GM21717 (cell line): ENCODE results near the gene NLRP3.
"Not testable (repeated sequence)": the region's sequence is repeated elsewhere in the genome, so short reads cannot be mapped to it uniquely, and the experiment has no call there.

Experiments
- ATAC-seq: cut with Tn5 transposase; IDR thresholded peaks from one replicate; pipeline ENCODE4 v1.9.1; 2021; ENCODE audit warnings: mild to moderate bottlenecking, moderate library complexity; ENCODE audit not compliant: unreplicated experiment

NLRP3 gene

DNA sequence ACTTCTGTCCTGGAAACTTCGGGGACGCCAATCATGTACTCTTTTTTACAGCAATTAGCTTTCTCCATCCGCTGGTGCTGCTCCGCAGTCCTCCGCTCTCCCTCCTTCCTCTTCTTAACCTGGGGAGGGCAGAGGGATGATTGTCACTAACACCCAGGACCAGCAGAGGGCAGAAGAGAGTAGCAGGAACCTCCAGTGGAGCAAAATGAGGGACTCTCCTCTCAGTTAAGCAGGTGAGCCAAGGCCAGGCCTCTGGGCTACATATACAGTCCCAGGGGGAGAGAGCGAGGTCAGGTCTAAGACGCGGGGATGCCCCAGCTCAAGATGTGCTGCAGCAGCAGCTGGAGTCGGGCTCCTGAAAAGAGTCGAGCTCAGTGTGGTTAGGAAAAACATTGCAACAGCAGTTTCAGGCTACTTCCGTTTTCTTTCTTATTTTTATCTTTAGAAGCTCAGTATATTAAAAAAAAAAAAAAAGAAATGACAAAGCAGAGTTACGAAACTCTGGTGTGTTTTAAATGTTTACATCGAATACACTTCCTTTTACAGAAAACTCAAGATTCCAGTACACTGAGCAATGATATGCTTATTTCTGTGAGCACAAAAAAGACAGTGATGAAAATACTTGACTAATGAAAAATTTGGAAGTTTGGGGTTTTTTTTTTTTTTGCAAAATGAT is 25.7 kb upstream of the NLRP3 start:
- ATAC-seq = peak; percentile 100

DNA sequence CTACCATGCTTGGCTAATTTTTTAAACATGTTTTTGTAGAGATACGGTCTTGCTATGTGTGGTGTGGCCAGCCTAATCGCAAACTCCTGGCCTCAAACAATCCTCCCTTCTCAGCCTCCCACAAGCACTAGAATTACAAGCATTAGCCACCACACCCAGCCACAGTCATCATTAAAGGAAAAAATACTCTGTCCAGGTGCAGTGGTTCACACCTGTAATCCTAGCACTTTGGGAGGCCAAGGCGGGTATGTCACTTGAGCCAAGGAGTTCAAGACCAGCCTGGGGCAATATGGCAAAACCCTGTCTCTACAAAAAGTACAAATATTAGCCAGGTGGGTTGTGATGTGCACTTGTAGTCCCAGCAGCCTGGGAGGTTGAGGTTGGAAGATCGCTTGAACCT is 25.0 kb upstream of the NLRP3 start:
- no peak for ATAC-seq

DNA sequence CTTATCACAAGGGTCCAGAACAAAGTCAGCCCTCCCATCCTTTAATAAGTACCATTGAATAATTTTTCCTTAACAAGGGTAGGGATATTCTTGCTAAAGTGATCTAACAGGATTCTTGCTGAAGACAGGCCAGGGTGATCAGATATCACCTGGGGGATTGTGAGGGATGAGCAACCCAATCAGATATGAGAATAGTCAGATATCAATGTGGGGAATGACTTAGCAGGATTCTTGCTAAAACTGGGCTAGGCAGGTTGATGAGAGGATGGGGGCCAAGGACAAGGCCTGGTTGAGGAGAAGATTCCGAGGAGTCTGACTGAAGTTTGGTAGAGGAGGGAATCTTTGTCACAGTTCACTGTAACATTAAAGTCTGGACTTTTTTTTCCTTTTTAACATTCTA is 23.9 kb upstream of the NLRP3 start:
- ATAC-seq = no peak

DNA sequence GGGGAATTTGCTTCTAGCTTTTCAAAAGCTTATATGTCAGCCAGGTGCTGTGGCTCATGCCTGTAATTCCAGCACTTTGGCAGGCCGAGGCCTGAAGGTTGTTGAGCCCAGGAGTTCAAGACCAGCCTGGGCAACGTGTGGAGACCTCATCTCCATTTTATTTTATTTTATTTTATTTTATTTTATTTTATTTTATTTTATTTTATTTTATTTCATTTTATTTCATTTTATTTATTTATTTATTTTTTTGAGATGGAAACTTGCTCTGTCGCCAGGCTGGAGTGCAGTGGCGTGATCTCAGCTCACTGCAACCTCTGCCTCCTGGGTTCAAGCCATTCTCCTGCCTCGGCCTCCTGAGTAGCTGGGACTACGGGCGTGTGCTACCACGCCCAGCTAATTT is 20.9 kb upstream of the NLRP3 start:
- ATAC-seq = not testable (repeated sequence)

DNA sequence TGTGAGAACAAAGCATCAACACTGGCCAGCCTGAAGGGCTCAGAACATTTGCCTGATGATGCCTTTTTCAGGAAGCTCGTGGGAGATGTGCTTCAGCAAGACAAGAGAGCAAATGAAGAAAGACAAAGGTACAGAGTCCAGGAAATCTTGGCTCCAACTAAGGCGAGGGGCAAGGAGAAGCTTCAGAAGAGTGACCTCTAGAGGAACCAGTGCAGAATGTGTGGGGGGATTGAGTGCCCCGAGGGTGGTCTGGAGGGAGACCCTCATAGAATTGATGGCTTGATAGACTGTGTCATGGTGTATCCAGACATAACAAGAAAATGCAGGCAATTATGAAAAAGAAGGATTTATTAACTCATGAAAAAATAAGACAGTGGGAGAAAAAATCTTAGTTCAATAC is 15.3 kb upstream of the NLRP3 start:
- no peak for ATAC-seq

DNA sequence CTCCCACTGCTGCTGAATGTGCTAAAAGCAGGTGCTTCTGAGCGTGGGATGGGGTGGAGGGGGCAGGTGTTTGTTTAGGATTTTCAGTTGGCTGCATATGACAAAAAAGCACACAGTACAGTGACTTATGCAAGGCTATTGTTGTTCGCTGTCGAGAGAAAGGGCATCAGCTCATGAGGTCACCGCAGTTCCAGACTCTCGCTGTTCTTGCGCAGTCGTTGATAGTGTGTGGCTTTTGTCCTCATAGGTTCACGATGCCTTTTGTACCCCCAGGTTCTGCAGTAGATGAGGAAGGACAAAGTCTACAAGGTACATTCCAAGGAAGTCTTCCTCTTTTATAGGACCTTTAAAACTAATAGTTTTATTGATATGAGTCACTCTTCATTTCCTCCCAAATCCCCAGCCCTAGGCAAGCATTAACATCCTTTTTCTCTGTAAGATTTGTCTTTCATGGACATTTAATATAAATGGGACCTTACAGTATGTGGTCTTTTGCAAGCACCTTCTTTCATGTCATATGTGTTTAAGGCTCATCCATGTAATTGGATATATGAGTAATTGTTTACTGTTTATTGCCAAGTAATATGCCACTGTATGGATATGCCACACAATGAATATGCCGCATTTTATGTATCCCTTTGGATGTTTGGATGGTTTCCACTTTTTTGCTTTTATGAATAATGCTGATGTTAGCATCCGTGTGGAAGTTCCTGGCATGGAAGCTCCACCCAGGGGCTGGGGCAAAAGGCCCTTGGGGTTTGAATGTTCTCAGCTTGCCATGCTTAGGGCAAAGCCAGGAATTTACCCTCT is 14.5 kb upstream of the NLRP3 start:
- ATAC-seq = no peak

DNA sequence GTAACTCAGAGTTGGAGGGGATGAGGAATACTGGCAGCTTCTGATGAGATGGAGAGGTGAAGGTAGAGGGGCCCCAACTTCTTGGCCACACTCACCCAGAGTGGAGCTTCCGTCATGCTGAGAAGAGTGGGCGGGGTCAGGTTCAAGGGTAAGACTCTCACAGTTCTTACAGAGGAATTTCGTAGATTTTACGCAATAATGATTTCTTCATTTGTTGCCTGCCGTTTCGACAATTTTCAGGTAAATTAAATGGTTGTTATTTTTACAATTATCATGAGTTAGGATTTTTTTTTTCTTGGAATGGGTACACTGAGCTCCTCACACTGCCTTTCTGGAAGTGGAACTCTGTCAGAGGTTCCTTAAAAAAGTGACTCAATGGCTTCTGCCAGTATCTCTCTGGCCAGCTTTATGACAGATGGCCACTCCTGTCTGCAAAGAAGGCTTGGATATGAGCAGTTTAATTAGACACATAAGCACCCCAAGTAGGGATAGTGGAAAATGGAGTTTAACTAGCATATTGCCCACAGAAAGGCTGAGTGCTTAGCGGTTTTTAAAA is 13.8 kb upstream of the NLRP3 start:
- ATAC-seq = no peak

DNA sequence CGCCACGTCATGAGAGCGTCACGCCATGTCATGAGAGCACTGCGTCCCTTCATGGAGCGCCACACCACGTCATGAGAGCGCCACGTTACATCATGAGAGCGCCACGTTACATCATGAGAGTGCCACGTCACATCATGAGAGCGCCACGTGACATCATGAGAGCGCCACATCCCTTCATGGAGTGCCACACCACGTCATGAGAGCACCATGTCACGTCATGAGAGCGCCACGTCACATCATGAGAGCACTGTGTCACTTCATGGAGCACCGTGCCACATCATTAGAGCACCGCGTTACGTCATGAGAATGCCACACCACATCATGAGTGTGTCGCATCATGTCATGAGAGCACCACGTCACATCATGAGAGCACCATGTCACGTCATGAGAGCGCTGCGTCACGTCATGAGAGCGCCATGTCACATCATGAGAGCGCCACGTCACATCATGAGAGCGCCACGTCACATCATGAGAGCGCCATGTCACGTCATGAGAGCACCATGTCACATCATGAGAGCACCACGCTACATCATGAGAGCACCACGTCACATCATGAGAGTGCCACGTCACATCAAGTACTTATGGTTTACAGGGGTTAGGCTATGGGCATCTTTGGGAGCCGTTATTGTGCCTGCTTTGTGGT is 9.8 kb upstream of the NLRP3 start:
- ATAC-seq = no peak

DNA sequence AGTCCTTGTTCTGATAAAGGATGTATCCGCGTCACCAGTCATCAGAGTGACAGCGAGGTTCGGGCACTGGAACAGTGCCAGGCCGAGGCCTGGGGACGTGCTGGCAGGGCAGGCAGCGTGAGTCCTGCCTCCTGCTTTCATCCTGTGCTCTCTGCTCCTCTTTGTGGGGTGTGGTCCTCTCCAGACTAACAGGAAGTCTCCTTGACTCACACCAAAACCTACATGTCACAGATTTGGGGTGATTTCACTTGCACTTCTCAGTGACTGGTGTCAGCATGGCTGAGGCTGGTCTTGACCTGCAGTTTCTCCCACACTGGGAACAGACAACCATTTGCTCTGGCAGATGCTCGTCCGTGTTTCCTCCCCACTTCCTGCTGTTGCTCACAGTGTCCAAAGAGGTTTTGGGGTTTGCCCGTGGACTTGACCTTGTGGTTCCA is 8.8 kb upstream of the NLRP3 start:
- peak; percentile 84 for ATAC-seq

DNA sequence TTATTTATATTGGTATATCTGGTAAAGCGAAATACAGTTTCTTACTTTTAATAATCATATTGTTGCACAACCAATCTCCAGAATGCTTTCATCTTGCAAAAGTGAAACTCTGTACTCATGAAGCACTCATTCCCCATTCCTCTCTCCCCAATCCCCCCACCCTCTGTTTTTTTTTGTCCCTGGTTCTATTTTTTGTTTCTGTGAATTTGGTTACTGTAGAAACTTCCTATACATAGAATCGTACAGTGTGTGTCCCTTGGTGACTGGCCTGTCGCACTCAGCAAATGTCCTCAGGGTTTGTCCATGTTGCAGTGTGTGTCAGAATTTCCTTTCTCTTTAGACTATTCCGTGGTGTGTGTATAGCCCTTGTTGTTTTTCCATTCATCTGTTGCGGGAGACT is 7.9 kb upstream of the NLRP3 start:
- ATAC-seq = no peak

DNA sequence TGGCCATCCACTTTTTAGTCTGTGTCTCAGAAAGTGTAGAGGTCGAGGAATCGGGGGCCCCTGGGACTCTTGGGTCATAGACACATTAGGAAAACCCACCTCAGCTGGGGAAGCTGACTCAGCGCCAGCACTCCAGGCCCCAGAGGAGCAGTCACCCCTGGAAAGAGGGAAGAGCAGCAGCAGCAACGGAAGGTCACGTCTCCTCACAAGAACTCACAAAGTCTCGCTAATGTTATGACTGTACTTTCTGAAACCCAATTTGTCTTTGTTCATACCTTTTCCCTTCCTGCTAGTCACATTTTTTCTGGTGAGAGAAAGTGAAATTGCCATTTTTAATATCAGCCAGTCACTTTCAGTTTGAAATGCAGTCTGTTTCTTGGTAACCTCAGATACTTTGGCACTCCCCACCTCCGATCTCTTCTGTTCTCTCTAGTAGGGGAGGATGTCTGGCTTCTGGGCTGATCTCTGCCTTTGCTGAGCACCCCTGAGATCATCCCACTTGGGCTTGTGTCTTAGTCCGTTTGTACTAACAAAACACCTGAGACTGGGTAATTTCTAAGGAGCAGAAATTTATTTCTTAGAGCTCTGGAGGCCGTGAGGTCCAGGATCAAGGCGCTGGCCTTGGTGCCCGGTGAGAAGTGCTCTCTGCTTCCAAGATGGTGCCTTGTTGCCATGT is 6.0 kb upstream of the NLRP3 start:
- peak; percentile 89 for ATAC-seq

DNA sequence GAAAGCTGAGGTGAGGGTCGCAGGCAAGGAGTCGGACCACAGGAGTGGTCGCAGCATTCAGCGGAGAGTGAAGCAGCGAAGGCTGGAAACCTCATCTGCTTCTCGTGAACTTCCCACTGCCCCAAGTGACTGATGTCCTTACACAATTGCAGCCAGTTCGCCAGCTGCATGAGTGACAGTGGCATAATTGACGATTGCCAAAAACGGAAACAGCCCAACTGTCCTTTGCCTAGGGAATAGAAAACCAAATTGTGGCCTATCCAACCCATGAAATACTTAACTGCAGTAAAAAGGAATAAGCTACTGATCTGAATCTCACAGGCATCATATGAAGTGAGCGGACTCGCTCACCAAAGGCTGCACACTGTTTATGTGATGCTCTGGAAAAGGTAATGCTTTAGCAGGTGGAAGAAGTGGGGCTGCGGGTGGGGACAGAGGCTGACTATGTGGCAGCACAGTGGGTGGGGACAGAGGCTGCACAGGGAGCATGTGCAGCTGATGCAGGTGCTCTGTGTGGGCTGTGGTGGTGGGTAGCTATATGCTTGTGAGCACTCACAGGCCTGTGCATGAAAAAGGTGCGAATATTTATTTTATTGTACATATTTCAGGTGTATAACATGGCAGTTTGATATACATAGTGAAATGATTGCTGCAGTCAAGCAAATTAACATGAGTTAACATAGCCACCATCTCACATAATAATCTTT is 4.2 kb upstream of the NLRP3 start:
- no peak for ATAC-seq

DNA sequence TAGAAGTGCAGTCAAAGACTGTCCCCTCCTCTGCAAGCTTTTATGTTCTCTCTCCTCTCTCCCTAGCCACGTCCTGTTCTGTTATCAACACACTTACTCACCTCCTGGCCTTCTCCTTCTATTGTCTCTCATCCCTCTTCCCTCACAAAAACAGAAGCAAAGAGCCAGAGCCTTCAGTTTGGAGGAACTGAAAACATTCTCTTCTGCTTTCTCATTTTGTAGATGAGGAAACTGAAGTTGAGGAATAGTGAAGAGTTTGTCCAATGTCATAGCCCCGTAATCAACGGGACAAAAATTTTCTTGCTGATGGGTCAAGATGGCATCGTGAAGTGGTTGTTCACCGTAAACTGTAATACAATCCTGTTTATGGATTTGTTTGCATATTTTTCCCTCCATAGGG is 1.9 kb downstream of the NLRP3 start:
- ATAC-seq = no peak

DNA sequence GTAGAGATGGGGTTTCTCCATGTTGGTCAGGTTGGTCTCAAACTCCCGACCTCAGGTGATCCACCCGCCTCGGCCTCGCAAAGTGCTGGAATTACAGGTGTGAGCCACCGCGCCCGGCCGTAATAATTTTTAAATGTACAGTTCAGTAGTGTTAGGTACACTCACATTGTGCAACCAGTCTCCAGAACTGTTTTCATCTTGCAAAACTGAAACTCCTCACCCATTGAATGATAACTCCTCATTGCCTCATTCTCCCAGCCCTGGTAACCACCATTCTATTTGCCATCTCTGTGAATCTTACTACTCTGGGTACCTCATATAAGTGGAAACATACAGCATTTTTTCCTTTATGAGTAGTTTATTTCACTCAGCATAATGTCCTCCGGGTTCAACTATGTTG is 3.4 kb downstream of the NLRP3 start:
- no peak for ATAC-seq

DNA sequence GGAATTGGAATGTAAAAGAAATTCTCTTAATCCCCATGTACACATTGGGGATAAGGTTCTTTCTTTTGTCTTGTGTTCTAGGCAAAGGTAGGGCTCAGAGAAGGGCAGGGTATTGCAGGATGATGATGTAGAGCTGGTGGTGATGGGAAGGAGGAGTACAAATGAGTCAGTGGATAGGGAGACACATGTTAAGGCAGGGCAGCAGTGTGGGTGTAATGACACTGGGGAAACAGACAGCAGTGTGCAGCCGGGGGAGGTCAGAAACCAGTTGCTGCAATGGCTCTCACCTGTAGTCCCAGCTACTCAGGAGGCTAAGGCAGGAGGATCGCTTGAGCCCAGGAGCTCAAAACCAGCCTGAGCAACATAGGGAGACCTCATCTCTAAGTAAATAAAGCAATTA is 5.1 kb downstream of the NLRP3 start:
- ATAC-seq = no peak

DNA sequence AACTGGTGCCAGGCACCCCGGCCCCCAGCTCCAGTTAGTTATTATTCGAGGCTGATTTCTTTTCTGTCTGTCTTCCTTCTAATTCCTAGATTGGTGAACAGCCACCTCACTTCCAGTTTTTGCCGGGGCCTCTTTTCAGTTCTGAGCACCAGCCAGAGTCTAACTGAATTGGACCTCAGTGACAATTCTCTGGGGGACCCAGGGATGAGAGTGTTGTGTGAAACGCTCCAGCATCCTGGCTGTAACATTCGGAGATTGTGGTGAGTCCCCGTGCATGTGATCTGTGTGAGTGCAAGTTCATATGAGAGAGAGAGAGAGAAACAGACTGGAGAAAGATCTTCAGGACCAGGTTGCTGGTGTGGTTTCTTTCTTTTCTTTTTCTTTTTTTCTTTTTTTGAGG is 13.5 kb downstream of the NLRP3 start:
- ATAC-seq = no peak

DNA sequence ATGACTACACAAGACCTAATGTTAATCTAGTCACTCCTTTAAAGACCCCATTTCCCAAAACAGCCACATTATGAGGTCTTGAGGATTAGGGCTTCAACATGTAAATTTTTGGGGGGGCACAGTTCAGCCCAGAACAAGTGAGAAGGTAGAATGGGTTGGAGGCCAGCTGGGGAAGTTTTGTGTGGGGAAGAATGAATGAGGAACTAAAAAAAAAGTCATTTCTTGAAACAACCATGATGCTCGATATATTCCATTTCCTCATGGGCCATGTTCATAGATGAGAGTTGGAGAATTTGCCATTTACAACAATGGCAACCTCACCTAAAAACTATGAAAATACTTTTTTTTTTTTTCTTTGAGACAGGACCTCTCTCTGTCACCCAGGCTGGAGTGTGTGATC is 14.5 kb downstream of the NLRP3 start:
- no peak for ATAC-seq

DNA sequence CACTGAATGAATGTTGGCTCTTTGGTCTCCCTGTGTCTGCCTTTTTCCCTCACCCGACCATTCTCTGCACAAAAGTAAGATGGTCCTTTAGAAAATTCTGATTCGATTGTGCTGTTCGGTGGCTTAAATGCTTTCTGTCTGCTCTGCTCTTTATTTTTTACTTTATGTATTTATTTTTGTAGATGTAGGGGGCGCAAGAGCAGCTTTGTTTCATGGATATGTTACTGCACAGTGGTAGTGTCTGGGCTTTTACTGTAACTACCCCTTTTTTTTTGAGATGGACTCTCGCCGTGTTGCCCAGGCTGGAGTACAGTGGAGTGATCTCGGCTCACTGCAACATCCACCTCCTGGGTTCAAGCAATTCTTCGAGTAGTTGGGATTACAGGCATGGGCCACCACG is 15.7 kb downstream of the NLRP3 start:
- ATAC-seq = no peak

DNA sequence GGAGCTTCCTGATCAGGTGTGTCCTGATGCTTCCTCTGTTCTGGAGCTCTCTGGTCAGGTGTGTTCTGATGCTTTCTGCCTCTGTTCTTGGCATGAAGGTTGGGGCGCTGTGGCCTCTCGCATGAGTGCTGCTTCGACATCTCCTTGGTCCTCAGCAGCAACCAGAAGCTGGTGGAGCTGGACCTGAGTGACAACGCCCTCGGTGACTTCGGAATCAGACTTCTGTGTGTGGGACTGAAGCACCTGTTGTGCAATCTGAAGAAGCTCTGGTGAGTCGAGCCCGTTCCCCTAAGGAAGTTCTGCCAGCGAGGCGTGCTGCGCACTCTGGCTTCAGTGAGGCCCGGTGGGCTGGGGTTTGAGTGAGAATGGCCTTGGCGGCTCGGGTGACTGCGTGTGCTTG is 18.0 kb downstream of the NLRP3 start:
- ATAC-seq = no peak

DNA sequence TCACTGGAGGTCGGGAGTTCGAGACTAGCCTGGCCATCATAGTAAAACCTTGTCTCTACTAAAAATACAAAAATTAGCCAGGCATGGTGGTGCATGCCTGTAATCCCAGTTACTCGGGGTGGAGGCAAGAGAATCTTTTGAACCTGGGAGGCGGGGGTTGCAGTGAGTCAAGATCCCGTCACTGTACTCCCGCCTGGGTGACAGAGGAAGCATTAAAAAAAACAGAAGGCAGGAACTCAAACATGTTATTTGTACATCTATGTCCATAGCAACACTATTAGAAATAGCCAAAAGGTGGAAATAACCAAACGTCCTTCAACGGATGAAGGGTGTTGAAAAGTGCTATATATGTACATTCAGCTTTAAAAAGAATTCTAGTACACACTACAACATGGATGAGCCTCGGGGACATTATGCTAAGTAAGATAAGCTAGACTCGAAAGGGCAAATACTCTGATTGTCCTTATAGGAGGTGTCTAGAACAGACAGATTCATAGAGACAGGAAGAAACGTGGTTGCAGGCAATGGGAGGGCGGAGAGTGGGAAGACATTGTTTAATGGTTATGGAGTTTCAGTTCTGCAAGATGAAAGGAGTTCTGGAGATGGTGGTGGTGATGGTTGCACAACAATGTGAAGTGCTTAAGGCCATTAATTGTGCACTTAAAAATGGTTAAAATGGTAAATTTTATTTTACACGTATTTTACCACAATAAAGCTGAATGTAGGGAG is 19.2 kb downstream of the NLRP3 start:
- no peak for ATAC-seq
